HG02642 (cell line): Measurements from ENCODE around the gene JTB.
A peak's percentile ranks its signal among the peaks of the same experiment; 100 is the strongest.
"Not testable (repeated sequence)": the region's sequence is repeated elsewhere in the genome, so short reads cannot be mapped to it uniquely, and the experiment has no call there.

Experiments used
- ATAC-seq: cut with Tn5 transposase; IDR thresholded peaks from one replicate; pipeline ENCODE4 v1.9.1; 2021; ENCODE audit warnings: mild to moderate bottlenecking; ENCODE audit not compliant: unreplicated experiment, poor library complexity

Gene JTB

GRCh38 chr1:153977250-153978240, at the start of gene JTB:
JTB (minus strand) TSS chr1:153977674; CDS start chr1:153977252, 422 bp downstream.
- peak; percentile 88 for ATAC-seq

DNA sequence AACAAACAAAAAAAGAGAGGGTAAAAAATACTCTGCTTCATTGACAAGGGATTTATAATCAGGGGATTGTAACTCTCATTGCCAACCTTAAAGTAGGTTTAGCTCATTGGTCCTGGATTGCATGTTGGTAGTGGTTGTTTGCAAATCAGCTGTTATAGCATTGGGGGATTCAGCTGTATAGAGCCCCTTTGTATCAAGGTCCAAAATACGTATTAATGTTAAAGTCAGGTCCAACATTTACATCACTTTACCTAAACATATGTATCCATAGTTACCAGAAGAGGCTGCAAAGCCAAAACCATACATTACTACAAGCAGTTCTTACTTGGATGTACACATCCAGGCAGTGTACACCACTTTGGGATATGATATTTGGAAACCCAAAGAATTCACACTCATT, 42.5 kb upstream of the JTB start:
- ATAC-seq, result no peak

DNA sequence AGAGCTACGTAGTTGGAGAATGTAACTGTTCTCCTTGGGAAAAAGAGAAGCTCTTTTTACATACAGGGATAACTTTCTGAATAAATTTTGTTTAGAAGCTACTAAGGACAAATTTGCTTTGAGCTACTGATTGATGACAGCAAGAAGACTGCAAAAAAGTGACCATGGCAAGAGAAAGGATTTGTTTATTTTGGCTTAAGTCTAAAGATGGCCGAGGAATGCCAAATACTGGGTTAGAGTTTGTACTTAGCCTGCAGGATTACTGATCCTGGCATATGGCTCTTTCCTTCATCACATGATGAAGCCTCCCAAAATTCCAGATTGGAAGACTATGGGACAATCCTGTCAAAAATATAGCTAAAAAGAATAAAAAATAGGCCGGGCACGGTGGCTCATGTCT, 41.8 kb upstream of the JTB start:
- ATAC-seq, result no peak

DNA sequence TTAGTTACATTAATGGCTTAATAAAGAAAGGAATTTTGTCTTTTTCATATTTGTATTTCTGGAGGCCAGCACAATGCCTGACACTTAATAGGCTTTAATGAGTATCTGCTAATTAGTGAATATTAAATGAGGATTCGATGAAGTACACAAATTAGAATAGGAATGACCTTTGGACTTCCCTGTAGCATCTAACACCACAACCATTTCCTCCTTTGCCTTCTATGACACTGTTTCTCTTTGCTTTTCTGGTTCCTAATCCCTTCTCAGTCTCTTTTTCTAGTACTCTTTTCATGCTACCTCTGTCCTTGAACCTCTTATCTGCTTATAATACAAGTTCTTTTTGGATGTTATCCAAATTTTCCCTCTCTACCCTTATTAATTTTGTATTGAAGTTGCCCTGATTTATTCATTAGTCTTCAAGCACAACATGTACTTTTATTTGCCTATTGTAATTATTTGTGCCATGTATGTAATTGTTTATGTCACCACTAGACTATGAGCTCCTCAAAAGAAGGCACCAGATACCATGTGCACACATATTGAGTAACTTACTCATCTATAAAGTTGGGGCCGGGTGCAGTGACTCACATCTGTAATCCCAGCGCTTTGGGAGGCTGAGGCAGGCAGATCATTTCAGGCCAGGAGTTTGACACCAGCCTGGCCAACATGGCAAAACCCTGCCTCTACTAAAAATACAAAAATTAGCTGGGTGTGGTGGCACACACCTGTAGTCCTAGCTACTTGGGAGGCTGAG, 36.9 kb upstream of the JTB start:
- ATAC-seq, result no peak

GRCh38 chr1:154012543-154012942, 35.1 kb upstream of the JTB start:
- not testable (repeated sequence) for ATAC-seq

DNA sequence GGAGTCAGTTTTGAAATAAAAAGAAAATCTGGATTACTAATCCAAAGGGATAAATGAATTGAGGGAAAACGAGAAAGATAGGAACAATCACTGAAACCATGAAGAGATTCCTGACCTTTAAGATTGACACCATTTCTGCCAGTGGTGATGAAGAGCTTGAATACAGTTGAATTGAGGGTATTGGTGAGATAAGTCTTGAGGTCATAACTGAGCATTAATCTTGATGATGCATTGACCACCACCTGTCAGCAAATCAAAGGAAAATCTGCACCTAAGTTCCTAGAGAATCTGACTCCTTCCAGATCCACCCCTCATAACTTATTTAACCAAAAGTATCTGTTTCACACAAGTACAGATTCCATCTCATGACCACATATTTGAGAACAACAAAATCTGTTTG, 34.7 kb upstream of the JTB start:
- no peak for ATAC-seq

DNA sequence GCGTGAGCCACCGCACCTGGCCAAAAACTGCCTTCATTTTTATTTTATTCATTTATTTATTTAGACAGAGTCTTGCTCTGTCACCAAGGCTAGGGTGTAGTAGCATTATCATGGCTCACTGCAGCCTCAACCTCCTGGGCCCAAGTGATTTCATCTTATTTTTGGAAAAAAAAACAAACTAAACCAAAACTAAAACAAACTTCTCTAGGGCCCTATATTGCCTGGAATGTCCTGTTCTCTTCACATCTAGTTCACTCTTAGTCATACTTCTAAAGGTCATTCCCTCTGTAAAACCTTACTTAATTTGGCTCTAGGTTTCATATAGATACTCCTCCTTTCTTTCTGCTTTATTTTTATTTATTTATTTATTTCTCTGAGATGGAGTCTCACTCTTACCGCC, 28.7 kb upstream of the JTB start:
- no peak for ATAC-seq

DNA sequence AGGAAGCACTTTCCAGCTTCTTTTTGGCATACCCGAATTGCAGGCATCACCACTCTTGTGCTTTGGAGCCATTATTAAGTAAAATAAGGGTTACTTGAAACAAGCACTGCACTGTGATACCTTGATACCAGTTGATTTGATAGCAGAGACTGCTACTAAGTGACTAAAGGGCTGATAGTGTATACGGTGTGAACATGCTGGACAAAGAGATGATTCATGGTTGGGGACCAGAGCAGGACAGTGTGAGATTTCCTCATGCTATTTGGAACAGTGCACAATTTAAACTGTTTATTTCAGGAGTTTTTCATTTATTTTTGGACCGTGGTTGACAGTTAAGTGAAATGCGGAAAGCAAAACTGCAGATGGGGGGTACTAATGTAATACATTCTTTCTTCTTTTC, 22.9 kb upstream of the JTB start:
- ATAC-seq, result no peak

DNA sequence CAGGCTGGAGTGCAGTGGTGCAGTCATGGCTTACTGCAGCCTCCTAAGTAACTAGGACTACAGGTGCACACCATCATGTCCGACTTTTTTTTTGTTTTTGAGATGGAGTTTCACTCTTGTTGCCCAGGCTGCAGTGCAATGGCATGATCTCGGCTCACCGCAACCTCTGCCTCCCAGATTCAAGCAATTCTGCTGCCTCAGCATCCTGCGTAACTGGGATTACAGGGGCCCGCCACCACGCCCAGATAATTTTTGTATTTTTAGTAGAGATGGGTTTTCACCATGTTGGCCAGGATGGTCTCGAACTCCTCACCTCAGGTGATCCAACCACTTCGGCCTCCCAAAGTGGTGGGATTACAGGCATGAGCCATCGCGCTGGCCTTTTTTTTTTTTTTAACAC, 19.4 kb upstream of the JTB start:
- ATAC-seq, result not testable (repeated sequence)

DNA sequence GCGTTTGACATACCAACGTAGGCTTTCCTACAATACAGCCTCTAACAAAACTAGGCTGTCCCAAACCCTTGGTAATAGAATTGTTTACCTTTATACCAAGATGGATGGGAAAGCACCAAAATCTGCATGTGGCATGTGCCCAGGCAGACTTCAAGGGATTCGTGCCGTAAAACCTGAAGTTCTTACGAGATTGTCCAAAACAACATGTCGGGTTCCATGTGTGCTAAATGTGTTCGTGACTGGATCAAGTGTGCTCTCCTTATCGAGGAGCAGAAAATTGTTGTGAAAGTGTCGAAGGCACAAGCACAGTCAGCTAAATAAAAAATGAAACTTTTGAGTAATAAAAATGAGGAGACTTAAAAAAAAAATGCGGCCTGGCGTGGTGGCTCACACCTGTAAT, 18.2 kb upstream of the JTB start:
- no peak for ATAC-seq

DNA sequence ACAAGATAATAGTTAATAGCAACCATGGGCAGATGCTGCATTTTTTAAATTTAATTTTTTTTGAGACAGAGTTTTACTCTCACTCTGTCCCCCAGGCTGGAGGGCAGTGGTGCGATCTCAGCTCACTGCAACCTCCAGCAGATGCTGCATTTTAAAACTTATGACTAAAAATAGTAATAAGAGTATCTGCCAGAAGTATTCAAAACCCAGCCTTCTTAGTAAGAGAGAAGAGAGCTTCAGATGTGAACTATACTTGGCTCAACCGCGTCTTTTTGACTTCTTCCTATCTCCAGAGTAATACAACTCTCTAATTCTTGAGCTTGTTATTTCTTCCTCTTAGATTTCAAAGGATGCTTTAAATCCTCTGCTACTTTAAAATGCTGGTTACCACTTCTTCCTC, 17.7 kb upstream of the JTB start:
- no peak for ATAC-seq

- ATAC-seq, result no peak
Observed at GRCh38 chr1:153991806-153992205, 14.3 kb upstream of the JTB start.

GRCh38 chr1:153991151-153991630, 13.7 kb upstream of the JTB start:
- ATAC-seq, result no peak

- peak; percentile 80 for ATAC-seq
Observed at GRCh38 chr1:153990468-153991150, 13.1 kb upstream of the JTB start, which contains the start of gene RPS27. RPS27 (plus strand) TSS chr1:153990762; CDS start chr1:153990797, 35 bp downstream.

DNA sequence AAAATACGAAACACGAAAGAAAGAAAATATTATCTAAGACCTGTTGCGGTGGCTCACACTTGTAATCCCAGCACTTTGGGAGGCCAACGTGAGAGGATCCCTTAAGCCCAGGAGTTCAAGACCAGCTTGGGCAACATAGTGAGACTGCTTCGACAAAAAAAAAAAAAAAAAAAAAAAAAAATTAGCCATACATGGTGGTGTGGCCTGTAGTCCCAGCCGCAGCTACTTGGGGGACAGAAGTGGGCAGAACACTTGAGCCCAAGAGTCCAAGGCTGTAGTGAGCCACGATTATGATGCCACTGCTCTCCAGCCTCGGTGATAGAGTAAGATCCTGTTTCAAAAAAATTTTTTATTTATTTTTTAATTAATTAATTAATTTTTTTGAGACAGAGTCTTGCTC, 10.1 kb upstream of the JTB start:
- no peak for ATAC-seq

DNA sequence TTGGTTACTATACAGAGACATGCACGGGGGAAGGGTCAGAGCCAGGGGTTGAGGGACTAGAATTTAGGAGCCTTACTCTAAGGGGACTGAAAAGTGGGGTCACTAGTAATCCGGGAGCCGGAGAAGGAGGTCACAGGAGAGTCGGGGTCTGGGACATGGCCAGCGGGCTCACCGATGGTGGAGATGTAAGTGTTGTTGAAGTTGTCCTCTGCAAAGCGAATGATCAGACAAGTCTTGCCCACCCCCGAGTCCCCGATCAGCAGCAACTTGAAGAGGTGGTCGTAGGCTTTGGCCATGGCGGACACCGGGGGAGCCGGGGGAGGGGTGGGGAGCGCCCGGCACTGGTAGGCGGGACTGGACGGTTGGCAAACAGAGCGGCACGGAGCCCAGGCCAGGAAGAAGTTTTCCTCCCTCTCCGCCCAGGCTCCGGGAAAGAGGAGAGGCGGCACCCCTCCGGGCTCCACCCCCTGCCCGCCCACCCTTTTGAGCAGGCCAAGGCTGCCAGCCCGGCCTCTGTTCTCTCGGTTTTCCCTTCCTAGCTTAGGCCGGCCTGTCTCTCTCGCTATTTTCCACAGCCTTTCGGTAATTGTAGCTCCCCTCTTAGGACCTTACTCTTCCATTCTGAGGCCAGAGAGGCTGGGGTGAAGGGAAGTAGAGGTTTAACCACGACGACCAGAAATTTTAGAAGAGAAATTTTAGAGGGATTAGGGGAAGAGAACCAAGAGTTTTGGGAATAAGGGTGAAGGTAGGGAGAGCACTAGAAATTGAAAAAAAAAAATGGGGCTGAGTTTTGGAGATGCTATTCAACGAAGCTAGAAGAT, 8.7 kb upstream of the JTB start, which contains the start of gene RAB13:
TSS of gene RAB13 (minus strand) at position 399 of the 821 bp plus-strand sequence. CDS start at position 296, 103 bp downstream.
- ATAC-seq, result no peak

- no peak for ATAC-seq
Observed at GRCh38 chr1:153985341-153985912, 8.0 kb upstream of the JTB start.

DNA sequence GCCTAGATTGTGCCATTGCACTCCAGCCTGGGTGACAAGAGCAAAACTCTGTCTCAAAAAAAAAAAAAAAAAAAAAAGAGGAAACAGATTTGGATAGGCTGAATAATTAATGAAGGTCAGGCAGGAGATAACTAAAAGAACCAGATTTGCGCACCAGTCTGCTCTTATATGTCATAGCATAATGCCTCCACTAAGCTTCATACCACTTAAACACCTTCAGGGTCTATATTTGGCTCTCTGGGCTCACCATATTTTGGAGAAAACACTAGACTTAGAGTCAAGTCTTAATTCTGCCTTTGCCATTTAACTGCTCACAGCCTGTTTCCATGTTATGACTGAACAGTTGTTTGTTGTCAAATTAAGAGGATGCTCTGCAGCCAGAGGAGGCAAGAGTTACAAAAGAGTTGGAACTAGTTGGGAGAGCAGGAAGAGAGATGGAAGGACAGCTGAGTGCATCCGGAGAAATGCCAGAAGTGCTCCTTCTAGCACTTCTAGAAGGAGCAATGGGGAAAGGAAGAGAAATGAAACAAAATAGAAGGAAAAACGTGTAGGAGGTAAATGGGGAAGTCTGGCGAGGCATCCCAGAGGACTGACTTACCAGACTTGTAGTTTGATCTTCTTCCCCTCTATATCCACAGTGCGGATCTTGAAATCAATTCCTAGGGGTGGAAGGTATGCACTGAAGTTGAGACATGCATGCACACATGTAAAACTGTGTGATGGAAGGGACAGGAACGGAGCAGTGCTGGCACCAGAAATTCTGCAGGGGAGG, 6.8 kb upstream of the JTB start:
- ATAC-seq, result no peak
